Activated CD4-positive, alpha-beta memory T cell treated with anti-CD3 and anti-CD28 coated beads, Interleukin-2, amount 10 ng/mL, durations not matched to agents 7 days and 5 days (primary cell): Measurements from ENCODE around the gene NFAM1. TPM values are rescaled to one million over a fixed set of nuclear protein-coding genes. Genes with fewer than 3 reads are reported as not detected.
A peak's percentile ranks its signal among the peaks of the same experiment; 100 is the strongest.

Source experiments
- CTCF ChIA-PET: fragments of 350-600 bp; sonication (Branson Sonifier 250); formaldehyde crosslinking; loops from one replicate; lab custom pipeline; 2021; ENCODE audit warnings: antibody characterized with exemption, inconsistent platforms; lab: Charles Lee
- POLR2A ChIA-PET: fragments of 350-600 bp; sonication (Branson Sonifier 250); formaldehyde crosslinking; loops from one replicate; lab custom pipeline; 2021; ENCODE audit warnings: antibody characterized with exemption; lab: Charles Lee
- DNase-seq: peaks from one replicate; pipeline ENCODE4 v3.0.0-alpha.2; 2020
- H3K27ac Mint-ChIP-seq: one replicate; pipeline ENCODE4 v1.8.0; 2021; ENCODE audit warnings: mild to moderate bottlenecking, mixed read lengths
- H3K27me3 Mint-ChIP-seq: one replicate; pipeline ENCODE4 v1.8.0; 2021; ENCODE audit warnings: mixed read lengths
- H3K36me3 Mint-ChIP-seq: one replicate; pipeline ENCODE4 v1.8.0; 2021; ENCODE audit warnings: low read depth, mixed read lengths
- H3K4me1 Mint-ChIP-seq: one replicate; pipeline ENCODE4 v1.8.0; 2021; ENCODE audit warnings: mixed read lengths
- H3K4me3 Mint-ChIP-seq: one replicate; pipeline ENCODE4 v1.8.0; 2021; ENCODE audit warnings: mild to moderate bottlenecking, mixed read lengths
- H3K9me3 Mint-ChIP-seq: one replicate; pipeline ENCODE4 v1.8.0; 2021; ENCODE audit warnings: mixed read lengths
- total RNA-seq, 2 experiments: library from RNA; stranded (reverse); gene quantifications; one replicate each; pipeline ENCODE4 v1.2.3, GENCODE V29; 2021

NFAM1 gene
- total RNA-seq, 2 experiments from 2014 or later, result 0.05 to 0.63 TPM

DNA sequence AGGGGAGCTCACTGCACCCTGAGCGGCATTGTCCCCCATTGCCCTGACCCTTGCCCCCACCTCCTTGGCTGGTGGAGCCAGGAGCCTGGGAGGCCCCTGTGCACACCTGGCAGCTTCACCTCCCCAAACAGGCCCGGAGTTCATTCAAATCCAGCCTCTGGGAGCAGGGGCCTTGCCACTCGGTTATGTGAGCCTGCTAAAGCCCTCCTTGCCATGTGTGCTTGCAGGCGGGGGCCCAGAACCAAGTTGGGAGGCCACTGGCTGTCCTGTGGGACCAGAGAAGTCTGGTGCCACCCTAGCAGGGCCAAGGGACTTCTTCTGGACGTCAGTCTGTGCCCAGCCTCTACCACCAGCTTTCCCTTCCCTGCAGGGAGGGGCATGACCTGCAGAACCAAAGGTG lies 48.9 kb downstream of the NFAM1 start:
- Mint-ChIP-seq H3K4me1 (no peaks in the 10 kb centered on the region), H3K27ac (no peak overlapping the region), H3K36me3 (no peaks in the 10 kb centered on the region), H3K9me3 (no peaks in the 10 kb centered on the region), H3K4me3 (no peak overlapping the region), H3K27me3 (no peaks in the 10 kb centered on the region)
- ChIA-PET POLR2A (interaction anchor here (1.3 kb wide), 1 partner anchor 14 kb away, joined by 6 read pairs; no protein-coding TSS in a partner anchor), CTCF (no interaction called here)
- no peak for DNase-seq

DNA sequence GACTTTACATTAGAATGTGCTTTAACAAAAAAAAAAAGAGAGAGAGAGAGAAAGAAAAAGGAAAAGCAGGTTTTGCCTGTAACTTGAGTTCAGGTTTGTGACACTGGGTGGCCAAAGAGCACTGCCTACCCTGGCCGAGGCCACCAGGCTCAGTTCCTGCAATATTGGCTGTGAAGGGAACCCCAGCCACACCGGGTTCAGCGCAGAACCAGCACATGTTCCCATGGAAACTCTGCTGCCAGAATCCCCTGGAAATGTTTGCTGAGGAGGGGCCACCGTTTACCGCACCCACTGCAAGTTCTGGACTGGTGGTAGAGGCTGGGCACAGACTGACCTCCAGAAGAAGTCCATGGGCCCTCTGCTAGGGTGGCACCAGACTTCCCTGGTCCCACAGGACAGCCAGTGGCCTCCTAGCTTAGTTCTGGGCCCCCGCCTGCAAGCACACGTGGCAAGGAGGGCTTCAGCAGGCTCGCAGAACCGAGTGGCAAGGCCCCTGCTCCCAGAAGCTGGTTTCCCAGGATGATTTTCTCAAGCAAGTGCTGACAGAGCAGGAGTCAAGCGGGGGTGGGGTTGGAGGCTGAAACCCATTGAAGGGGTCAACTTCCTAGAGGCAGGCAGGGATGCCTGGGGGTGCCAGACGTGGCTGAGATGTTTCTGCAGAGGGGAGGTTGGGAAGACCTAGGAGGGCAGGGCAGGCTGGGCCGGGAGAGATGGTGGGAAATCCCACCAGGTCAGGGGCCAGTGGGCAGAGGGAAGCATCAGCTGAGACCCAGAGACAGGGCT lies 51.2 kb downstream of the NFAM1 start:
- POLR2A ChIA-PET, result no interaction called here
- Mint-ChIP-seq H3K4me3 (no peak overlapping the region), H3K9me3 (no peaks in the 10 kb centered on the region), H3K36me3 (no peaks in the 10 kb centered on the region), H3K27me3 (peaks cover 4% of the 10 kb centered on the region), H3K27ac (no peak overlapping the region), H3K4me1 (no peaks in the 10 kb centered on the region)
- CTCF ChIA-PET, result no interaction called here
- DNase-seq, result no peak

DNA sequence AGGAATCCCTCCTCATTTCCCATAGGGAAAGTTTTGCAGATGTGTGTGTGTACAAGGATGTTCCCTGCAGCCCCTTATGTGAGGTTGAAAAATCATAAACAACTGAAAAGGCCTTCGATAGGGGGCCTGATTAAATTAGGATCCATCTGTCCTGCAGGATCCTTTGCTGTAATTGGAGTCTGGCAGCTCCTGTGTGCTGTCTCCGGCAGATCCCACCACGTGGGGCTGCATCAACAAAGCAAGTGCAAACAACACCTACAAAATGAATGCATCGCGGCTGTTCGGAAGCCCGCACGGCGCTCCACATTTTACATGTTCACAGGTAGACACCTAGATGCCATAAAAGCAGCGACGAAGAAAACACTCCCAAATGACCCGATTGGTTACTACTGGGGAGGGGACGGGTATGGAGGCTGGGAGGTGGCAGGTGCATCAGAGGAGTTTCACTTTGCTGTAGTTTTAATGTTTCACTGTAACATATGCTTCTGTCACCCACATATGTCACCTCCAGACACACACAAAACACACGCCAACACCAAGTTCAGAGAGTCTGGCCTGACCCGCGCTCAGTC lies 52.2 kb downstream of the NFAM1 start:
- no peaks in the 10 kb centered on the region for H3K4me1 Mint-ChIP-seq

DNA sequence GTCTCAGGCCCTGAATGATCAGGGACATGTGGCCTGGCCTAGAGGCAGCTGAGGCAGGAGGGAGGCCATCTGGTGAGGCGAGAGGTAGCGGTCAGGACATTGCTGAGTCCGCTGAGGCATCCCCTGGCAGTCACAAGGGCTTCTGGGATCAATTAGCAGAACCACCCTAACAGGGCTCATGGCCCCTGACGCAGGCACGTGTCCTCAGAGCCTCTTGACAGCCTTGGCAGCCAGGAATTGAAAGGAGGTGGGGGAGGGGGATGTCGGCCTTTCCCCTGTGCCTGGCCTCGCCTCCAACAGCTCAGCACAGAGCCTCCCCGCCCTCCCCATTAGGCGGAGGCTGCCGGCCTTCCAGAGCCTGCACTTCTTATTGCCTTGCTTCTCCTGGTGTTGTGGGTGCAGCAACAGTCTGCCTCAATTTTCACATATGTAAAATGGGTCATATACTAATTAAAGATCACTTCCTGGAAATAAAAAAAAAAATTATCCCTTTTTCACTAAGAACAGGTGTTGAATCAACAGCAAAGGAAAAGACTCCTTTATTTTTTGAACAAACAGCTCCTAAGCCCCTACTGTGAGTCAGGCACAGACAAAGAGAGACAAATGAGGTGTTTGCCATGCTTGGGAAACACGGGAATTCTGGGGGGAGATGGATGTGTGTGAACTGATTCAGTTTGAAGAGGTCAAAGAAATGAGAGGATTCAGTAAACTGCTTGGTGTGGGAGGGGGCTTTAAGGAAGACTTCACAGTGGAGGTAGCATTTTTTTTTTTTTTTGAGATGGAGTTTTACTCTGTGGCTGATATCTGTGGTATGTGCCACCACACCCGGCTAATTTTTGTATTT lies 55.3 kb downstream of the NFAM1 start:
- Mint-ChIP-seq H3K4me3 (no peak overlapping the region), H3K36me3 (no peaks in the 10 kb centered on the region), H3K4me1 (peaks cover 3% of the 10 kb centered on the region), H3K27ac (no peak overlapping the region), H3K9me3 (no peaks in the 10 kb centered on the region), H3K27me3 (peaks cover 4% of the 10 kb centered on the region)
- POLR2A ChIA-PET, result no interaction called here
- CTCF ChIA-PET, result interaction anchor here (0.6 kb wide), 1 partner anchor 198 kb away, joined by 3 read pairs; no protein-coding TSS in a partner anchor
- no peak for DNase-seq

More for the DNA sequence above, 52.2 kb downstream of the NFAM1 start:
- H3K27ac Mint-ChIP-seq, result no peak overlapping the region
- DNase-seq, result no peak
- H3K36me3 Mint-ChIP-seq, result no peaks in the 10 kb centered on the region
- ChIA-PET CTCF (no interaction called here), POLR2A (no interaction called here)
- no peak overlapping the region for H3K4me3 Mint-ChIP-seq
- no peaks in the 10 kb centered on the region for H3K9me3 Mint-ChIP-seq
- H3K27me3 Mint-ChIP-seq, result peaks cover 4% of the 10 kb centered on the region

DNA sequence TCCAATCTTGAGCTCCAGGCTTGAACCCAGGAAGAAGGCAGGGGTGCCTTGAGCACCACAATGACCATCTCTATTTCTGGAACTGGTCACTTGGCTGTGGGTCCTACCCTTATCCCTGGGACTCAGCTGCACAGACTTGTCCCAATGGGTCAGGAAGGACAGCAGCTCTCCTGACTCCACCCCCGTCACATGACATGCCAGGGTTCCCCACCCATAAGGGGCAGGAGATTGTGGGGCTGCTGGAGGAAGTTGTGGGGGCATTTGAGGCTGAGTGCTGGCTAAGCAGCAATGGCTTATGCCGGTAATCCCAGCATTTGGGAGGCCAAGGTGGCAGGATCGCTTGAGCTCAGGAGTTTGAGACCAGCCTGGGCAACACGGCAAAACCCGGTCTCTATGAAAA lies 56.2 kb downstream of the NFAM1 start:
- POLR2A ChIA-PET, result interaction anchor here (0.6 to 0.9 kb wide), 2 partner anchors 11 to 179 kb away, joined by 3 read pairs; no protein-coding TSS in a partner anchor
- Mint-ChIP-seq H3K36me3 (no peaks in the 10 kb centered on the region), H3K4me3 (no peak overlapping the region)

DNA sequence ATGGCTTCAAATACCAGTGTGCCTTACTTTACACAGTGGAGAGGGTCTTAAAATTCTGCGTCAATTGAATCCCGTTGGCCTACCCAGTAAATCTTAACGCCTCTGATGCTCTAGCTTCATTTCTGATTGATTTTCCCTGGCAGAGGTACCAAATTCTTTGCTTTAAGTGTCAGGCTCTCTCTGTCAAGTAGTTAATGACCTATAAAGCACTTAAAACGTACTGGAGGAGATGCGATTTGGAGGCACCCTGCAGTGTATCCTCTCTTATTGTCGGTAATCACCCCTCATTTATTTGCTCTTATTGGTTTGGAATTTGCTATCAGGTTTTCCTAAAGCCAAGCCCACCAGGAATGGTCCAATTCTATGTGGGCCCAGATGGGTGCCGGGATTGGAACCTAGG lies 59.2 kb downstream of the NFAM1 start:
- no peak for DNase-seq
- H3K4me3 Mint-ChIP-seq, result no peak overlapping the region
- peaks cover 13% of the 10 kb centered on the region for H3K27me3 Mint-ChIP-seq
- CTCF ChIA-PET, result interaction anchor here (0.6 kb wide), 1 partner anchor 631 kb away, joined by 3 read pairs; no protein-coding TSS in a partner anchor
- H3K36me3 Mint-ChIP-seq, result no peaks in the 10 kb centered on the region
- no peaks in the 10 kb centered on the region for H3K9me3 Mint-ChIP-seq
- POLR2A ChIA-PET, result no interaction called here
- H3K4me1 Mint-ChIP-seq, result peaks cover 15% of the 10 kb centered on the region
- H3K27ac Mint-ChIP-seq, result no peak overlapping the region

More for the DNA sequence above, 56.2 kb downstream of the NFAM1 start:
- Mint-ChIP-seq H3K27ac (no peak overlapping the region), H3K9me3 (no peaks in the 10 kb centered on the region), H3K27me3 (peaks cover 4% of the 10 kb centered on the region), H3K4me1 (peaks cover 3% of the 10 kb centered on the region)
- CTCF ChIA-PET, result no interaction called here
- no peak for DNase-seq

DNA sequence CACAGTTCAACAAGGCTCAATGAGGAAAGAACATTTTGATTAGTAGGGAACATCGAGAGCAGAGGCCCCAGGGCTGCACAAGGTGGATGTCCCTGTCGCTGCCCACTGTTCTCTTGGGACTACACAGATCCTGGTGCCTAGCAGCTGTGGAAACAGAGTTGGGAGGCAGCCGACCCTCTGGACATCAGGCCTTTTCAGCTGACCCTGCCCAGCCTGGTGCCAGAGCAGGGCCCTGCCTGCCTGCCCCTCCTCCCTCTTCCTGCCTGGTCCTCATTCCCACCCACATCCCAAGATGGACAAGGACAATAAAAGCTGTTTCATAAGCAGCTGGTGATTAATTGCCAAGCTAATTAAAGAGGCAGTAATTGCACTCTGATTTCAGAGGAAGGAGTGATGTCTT lies 60.7 kb downstream of the NFAM1 start:
- Mint-ChIP-seq H3K4me1 (peaks cover 20% of the 10 kb centered on the region), H3K27ac (no peak overlapping the region), H3K27me3 (peaks cover 24% of the 10 kb centered on the region), H3K9me3 (no peaks in the 10 kb centered on the region), H3K4me3 (no peak overlapping the region), H3K36me3 (no peaks in the 10 kb centered on the region)
- DNase-seq, result no peak
- ChIA-PET POLR2A (interaction anchor here (0.6 kb wide), 1 partner anchor 199 kb away, joined by 4 read pairs; no protein-coding TSS in a partner anchor), CTCF (interaction anchor here (0.7 kb wide), 1 partner anchor 11 kb away, joined by 3 read pairs; no protein-coding TSS in a partner anchor)

DNA sequence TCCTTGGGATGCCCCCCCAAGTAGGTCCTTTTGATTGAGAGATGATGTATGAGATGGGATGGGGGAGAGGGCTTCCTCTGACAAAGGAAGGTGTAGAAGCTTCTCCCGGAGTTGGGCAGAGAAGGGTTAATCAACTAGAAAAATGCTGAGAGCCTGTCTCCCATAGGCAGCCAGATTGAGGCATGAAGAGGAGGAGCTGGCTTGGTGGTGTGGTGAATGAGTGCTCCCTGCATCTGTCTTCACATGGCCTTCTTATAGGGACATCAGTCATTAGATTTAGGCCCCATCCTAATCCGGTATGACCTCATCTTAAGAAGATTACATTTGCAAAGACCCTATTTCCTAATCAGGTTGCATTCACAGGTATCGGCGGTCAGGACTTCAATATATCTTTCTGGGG lies 61.1 kb downstream of the NFAM1 start:
- Mint-ChIP-seq H3K9me3 (no peaks in the 10 kb centered on the region), H3K27me3 (peaks cover 27% of the 10 kb centered on the region), H3K4me3 (no peak overlapping the region), H3K36me3 (no peaks in the 10 kb centered on the region), H3K27ac (no peak overlapping the region), H3K4me1 (peaks cover 20% of the 10 kb centered on the region)
- POLR2A ChIA-PET, result interaction anchor here (2.3 kb wide), 1 partner anchor 11 kb away, joined by 12 read pairs; no protein-coding TSS in a partner anchor
- CTCF ChIA-PET, result interaction anchor here (0.7 kb wide), 1 partner anchor 10 kb away, joined by 3 read pairs; no protein-coding TSS in a partner anchor
- DNase-seq, result no peak

DNA sequence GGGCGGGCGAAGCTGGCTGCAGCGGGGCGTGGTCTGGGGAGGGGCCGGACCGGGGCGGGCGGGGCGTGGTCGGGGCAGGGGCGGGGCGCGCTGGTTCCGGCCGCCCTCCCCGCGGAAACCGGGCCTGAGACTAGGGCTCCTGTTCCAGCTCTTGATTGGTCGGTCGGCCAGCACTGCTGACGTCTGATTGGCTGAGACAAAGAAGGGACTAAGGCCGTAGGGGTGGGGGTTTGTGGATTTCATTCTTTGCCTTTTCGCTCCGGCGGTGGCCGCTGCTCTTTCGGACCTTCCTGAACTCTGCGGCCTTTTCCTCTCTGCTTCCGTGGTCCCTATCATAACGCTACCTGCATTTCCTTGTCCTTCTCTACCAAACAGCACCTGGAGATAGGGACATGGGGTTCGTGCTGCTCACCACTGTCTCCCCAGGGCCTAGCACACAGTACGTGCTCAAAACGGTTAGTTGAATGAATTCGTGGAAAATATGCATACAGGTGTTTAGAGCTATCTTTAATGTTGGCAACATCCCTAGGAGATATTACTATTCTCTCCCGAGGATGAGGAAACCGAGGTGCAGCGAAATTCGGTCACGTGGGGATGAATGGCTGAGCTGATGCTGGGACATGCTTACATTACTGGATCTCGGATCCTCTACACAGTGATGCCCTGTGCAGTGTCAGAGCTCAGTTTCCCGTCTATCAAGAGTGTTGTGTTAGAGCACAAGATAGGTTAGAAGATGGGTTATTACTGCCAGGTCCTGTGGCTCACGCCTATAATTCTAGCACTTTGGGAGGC lies 62.8 kb downstream of the NFAM1 start:
- H3K36me3 Mint-ChIP-seq, result no peaks in the 10 kb centered on the region
- peak overlapping the region; percentile 55 for H3K27ac Mint-ChIP-seq

DNA sequence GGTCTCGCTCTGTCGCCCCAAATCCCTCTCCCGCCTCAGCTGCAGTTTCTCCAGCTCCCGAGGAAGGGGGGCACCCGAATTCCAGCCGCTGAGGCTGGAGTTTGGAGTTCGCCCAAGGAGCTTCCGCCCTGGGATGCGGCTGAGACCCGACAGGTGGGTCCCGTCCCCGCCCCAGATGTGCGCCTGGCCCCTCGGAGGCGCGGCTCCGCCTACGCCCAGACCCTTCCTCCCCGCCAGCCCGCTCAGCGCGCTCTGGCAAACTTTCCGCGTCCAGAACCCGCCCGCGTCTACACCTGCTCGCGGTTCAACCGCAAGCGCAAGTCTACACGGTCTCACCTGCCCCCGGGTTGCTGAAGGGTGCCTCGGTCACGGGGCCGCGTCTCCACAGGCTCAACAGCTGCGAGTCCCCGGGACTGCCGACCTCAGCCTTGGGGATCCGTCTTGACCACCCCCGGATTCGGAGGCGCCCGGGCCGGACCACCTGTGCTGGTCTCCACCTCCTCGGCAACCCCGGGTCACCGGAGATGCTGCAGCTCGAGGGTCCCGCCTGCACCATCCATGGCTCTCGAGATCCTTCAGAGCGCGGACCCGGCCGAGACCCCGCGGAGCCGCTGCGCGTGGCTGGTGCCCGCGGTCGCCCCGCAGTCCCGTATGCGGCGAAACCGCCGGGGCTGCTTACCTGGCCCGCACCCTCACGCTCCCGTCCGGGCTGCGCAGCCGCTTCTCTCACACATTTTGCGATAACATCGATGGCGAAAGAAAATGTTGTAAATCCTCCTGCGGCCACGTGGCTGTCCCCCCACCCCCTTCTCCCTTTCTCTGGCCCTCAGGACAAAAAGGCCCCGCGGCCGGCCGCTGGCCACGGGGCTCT lies 63.6 kb downstream of the NFAM1 start:
- no peak overlapping the region for H3K27ac Mint-ChIP-seq
- CTCF ChIA-PET, result interaction anchor here (1.0 to 1.5 kb wide), 5 partner anchors 69 to 622 kb away, joined by 3 to 4 read pairs (median 3); no protein-coding TSS in a partner anchor
- DNase-seq, result peak; percentile 23
- H3K9me3 Mint-ChIP-seq, result no peaks in the 10 kb centered on the region
- H3K4me1 Mint-ChIP-seq, result peaks cover 17% of the 10 kb centered on the region
- peaks cover 48% of the 10 kb centered on the region for H3K27me3 Mint-ChIP-seq
- peak overlapping the region; percentile 82 for H3K4me3 Mint-ChIP-seq
- H3K36me3 Mint-ChIP-seq, result no peaks in the 10 kb centered on the region
- POLR2A ChIA-PET, result interaction anchor here (0.7 to 2.3 kb wide), 4 partner anchors 9 to 100 kb away, joined by 3 to 12 read pairs (median 5); partner anchors contain the start of gene TCF20

More for the DNA sequence above, 62.8 kb downstream of the NFAM1 start:
- Mint-ChIP-seq H3K4me3 (peak overlapping the region; percentile 82), H3K4me1 (peaks cover 17% of the 10 kb centered on the region), H3K9me3 (no peaks in the 10 kb centered on the region), H3K27me3 (peaks cover 43% of the 10 kb centered on the region)
- DNase-seq, result peak; percentile 90
- ChIA-PET POLR2A (interaction anchor here (0.7 to 2.3 kb wide), 4 partner anchors 10 to 101 kb away, joined by 3 to 12 read pairs (median 5); partner anchors contain the start of gene TCF20), CTCF (interaction anchor here (1.0 to 1.5 kb wide), 5 partner anchors 69 to 622 kb away, joined by 3 to 4 read pairs (median 3); no protein-coding TSS in a partner anchor)

DNA sequence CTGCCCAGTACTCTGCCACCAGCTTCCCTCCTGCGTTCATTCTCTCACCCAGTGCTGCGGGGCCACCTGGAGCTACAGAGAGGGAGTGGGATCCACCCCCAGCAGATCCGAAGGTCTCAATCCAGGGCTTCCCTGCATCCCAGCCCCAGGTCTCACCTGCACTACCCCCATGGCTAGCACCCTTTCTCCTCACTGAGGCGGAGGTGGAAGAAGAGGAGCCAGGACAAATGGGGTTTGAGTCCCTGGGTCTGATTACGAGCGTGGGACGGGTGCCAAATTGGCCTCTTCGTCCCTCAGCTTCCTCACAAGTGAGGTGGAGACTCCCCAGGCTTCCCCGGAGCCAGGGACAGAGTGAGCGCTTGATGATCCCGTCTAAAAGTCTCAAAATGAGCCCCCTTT lies 64.2 kb downstream of the NFAM1 start:
- peaks cover 48% of the 10 kb centered on the region for H3K27me3 Mint-ChIP-seq
- ChIA-PET POLR2A (no interaction called here), CTCF (no interaction called here)

More for the DNA sequence above, 64.2 kb downstream of the NFAM1 start:
- peaks cover 17% of the 10 kb centered on the region for H3K4me1 Mint-ChIP-seq
- H3K27ac Mint-ChIP-seq, result no peak overlapping the region
- H3K9me3 Mint-ChIP-seq, result no peaks in the 10 kb centered on the region
- DNase-seq, result no peak
- no peaks in the 10 kb centered on the region for H3K36me3 Mint-ChIP-seq
- H3K4me3 Mint-ChIP-seq, result peak overlapping the region; percentile 82
